ENCODE measurements around the gene EPS8L2. TPM values are rescaled to one million over a fixed set of nuclear protein-coding genes. Genes with fewer than 3 reads are reported as not detected.

The EPS8L2 gene
- total and polyA plus RNA-seq, 9 of the 15 experiments (the other 6 are each of a cell fraction or from before 2014, with no cell fraction given): 0.75 to 17.0 (median 3.7) TPM

DNA sequence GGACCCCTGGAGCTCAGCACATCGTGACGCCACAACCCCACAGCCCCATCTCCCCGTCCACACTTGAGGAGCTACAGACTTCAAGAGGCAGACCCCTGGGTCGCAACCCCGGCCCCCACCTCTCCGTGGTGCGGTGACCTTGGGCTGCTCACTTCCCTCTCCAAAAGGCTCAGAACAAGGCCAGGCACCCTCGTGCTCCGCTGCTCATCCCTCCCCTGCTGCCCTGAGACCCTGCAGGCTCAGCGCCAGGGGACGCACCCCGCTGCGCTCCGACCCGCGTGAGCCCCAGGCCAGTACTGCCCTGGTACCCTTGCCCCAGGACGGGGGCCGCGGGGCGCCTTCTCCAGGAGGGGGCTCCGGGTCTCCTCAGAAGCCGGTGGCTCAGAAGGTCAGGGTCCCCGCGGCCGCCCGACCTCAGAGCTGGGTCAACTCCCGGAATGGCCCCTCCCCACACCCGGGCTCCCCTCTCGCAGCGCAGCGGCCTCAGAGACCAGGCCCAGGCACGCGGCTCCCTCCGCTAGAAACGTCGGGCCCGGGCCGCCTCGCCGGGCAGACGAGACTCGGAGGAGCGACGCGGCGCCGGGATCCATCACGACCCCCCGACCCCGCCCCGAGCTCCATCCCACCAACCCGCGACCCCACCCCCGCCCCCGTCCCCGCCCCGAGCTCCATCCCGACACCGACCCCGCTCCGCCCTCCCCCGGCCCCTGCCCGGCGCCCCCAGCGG is 70.7 kb downstream of the EPS8L2 start (continued):
- TF ChIP-seq, protein P1, sequence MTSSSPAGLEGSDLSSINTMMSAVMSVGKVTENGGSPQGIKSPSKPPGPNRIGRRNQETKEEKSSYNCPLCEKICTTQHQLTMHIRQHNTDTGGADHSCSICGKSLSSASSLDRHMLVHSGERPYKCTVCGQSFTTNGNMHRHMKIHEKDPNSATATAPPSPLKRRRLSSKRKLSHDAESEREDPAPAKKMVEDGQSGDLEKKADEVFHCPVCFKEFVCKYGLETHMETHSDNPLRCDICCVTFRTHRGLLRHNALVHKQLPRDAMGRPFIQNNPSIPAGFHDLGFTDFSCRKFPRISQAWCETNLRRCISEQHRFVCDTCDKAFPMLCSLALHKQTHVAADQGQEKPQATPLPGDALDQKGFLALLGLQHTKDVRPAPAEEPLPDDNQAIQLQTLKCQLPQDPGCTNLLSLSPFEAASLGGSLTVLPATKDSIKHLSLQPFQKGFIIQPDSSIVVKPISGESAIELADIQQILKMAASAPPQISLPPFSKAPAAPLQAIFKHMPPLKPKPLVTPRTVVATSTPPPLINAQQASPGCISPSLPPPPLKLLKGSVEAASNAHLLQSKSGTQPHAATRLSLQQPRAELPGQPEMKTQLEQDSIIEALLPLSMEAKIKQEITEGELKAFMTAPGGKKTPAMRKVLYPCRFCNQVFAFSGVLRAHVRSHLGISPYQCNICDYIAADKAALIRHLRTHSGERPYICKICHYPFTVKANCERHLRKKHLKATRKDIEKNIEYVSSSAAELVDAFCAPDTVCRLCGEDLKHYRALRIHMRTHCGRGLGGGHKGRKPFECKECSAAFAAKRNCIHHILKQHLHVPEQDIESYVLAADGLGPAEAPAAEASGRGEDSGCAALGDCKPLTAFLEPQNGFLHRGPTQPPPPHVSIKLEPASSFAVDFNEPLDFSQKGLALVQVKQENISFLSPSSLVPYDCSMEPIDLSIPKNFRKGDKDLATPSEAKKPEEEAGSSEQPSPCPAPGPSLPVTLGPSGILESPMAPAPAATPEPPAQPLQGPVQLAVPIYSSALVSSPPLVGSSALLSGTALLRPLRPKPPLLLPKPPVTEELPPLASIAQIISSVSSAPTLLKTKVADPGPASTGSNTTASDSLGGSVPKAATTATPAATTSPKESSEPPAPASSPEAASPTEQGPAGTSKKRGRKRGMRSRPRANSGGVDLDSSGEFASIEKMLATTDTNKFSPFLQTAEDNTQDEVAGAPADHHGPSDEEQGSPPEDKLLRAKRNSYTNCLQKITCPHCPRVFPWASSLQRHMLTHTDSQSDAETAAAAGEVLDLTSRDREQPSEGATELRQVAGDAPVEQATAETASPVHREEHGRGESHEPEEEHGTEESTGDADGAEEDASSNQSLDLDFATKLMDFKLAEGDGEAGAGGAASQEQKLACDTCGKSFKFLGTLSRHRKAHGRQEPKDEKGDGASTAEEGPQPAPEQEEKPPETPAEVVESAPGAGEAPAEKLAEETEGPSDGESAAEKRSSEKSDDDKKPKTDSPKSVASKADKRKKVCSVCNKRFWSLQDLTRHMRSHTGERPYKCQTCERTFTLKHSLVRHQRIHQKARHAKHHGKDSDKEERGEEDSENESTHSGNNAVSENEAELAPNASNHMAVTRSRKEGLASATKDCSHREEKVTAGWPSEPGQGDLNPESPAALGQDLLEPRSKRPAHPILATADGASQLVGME (CRISPR knock-in tag; IDR thresholded peaks at IDR 0.05): no peak
- TF ChIP-seq ZC3H4 (CRISPR knock-in tag; IDR thresholded peaks at IDR 0.05; ENCODE audit: borderline replicate concordance) (no peak), BRD9 (IDR thresholded peaks at IDR 0.05; ENCODE audit: low read depth, partially characterized antibody) (no peak), SRSF3 (IDR thresholded peaks at IDR 0.05; ENCODE audit: insufficient read depth, low read length) (no peak), ZNF764 (CRISPR knock-in tag; IDR thresholded peaks at IDR 0.05; ENCODE audit: low read depth) (no peak), KLF1 (tag; IDR thresholded peaks at IDR 0.05) (no peak), DMBX1 (CRISPR knock-in tag; IDR thresholded peaks at IDR 0.05; ENCODE audit: borderline replicate concordance) (no peak), HMGN3 (IDR thresholded peaks at IDR 0.05; ENCODE audit: borderline replicate concordance, extremely low read depth, insufficient read length, low read depth, low read length) (no peak), ZFX (CRISPR knock-in tag; IDR thresholded peaks at IDR 0.05) (0 out of 2 replicates have a peak, but pooled peaks have one; percentile 29), ZSCAN29 (IDR thresholded peaks at IDR 0.05) (no peak; the same call in 1 of the 2 replicates), RB1 (IDR thresholded peaks at IDR 0.05; ENCODE audit: low read depth) (peak; percentile 45), NCOR1 (IDR thresholded peaks at IDR 0.05) (no peak), MECOM (CRISPR knock-in tag; IDR thresholded peaks at IDR 0.05) (no peak), PCBP1 (IDR thresholded peaks at IDR 0.05; ENCODE audit: low read depth, low read length, poor library complexity, severe bottlenecking) (peak; percentile 11)
- TF ChIP-seq, protein P2, sequence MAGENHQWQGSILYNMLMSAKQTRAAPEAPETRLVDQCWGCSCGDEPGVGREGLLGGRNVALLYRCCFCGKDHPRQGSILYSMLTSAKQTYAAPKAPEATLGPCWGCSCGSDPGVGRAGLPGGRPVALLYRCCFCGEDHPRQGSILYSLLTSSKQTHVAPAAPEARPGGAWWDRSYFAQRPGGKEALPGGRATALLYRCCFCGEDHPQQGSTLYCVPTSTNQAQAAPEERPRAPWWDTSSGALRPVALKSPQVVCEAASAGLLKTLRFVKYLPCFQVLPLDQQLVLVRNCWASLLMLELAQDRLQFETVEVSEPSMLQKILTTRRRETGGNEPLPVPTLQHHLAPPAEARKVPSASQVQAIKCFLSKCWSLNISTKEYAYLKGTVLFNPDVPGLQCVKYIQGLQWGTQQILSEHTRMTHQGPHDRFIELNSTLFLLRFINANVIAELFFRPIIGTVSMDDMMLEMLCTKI (IDR thresholded peaks at IDR 0.05; ENCODE audit: partially characterized antibody): no peak
- TF ChIP-seq, protein P3, sequence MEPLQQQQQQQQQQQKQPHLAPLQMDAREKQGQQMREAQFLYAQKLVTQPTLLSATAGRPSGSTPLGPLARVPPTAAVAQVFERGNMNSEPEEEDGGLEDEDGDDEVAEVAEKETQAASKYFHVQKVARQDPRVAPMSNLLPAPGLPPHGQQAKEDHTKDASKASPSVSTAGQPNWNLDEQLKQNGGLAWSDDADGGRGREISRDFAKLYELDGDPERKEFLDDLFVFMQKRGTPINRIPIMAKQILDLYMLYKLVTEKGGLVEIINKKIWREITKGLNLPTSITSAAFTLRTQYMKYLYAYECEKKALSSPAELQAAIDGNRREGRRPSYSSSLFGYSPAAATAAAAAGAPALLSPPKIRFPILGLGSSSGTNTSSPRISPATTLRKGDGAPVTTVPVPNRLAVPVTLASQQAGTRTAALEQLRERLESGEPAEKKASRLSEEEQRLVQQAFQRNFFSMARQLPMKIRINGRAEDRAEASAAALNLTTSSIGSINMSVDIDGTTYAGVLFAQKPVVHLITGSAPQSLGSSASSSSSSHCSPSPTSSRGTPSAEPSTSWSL (CRISPR knock-in tag; IDR thresholded peaks at IDR 0.05; ENCODE audit: borderline replicate concordance): no peak
- TF ChIP-seq, protein P4, sequence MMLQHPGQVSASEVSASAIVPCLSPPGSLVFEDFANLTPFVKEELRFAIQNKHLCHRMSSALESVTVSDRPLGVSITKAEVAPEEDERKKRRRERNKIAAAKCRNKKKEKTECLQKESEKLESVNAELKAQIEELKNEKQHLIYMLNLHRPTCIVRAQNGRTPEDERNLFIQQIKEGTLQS (IDR thresholded peaks at IDR 0.05): no peak
- TF ChIP-seq, protein P4 (CRISPR knock-in tag; conservative IDR thresholded peaks at IDR 0.05): no peak
